Smooth muscle cell (in vitro differentiated cells): ENCODE data around the gene KIF3A. TPM values are rescaled to one million over a fixed set of nuclear protein-coding genes. Genes with fewer than 3 reads are reported as not detected.

Source experiments
- DNase-seq: peaks from one replicate; lab custom pipeline; 2025; ENCODE audit not compliant: unreplicated experiment; lab: John Stamatoyannopoulos, UW
- H2AFZ ChIP-seq: fragments of 200-600 bp; sonication (generic); 2 replicates; pipeline ENCODE4 v1.6.0; 2016; ENCODE audit warnings: antibody characterized with exemption, low read depth, mild to moderate bottlenecking
- H3F3A ChIP-seq: fragments of 200-600 bp; sonication (generic); 2 replicates; pipeline ENCODE4 v1.6.0; 2017; ENCODE audit warnings: antibody characterized with exemption, low read depth
- H3K27ac ChIP-seq: fragments of 200-600 bp; sonication (generic); 2 replicates; pipeline ENCODE4 v1.5.1; 2016; ENCODE audit warnings: low read depth, mild to moderate bottlenecking
- H3K27me3 ChIP-seq: fragments of 200-600 bp; sonication (generic); 2 replicates; pipeline ENCODE4 v1.6.1; 2016; ENCODE audit warnings: low read depth, mild to moderate bottlenecking
- H3K36me3 ChIP-seq: fragments of 200-600 bp; sonication (generic); 2 replicates; pipeline ENCODE4 v1.5.1; 2016; ENCODE audit warnings: low read depth
- H3K4me1 ChIP-seq: fragments of 200-600 bp; sonication (generic); 2 replicates; pipeline ENCODE4 v1.5.1; 2016; ENCODE audit warnings: low read depth
- H3K4me2 ChIP-seq: fragments of 200-600 bp; sonication (generic); 2 replicates; pipeline ENCODE4 v1.6.0; 2016; ENCODE audit warnings: mild to moderate bottlenecking
- H3K4me3 ChIP-seq: fragments of 200-600 bp; sonication (generic); 2 replicates; pipeline ENCODE4 v1.5.1; 2016; ENCODE audit warnings: mild to moderate bottlenecking
- H3K79me2 ChIP-seq: fragments of 200-600 bp; sonication (generic); 2 replicates; pipeline ENCODE4 v1.6.0; 2016; ENCODE audit warnings: low read depth, mild to moderate bottlenecking
- H3K9ac ChIP-seq: fragments of 200-600 bp; sonication (generic); 2 replicates; pipeline ENCODE4 v1.6.0; 2016; ENCODE audit warnings: low read depth
- H3K9me3 ChIP-seq: fragments of 200-600 bp; sonication (generic); replicated peaks from 2 replicates; pipeline ENCODE4 v1.5.1; 2016; ENCODE audit warnings: low read depth
- H4K20me1 ChIP-seq: fragments of 200-600 bp; sonication (generic); 2 replicates; pipeline ENCODE4 v1.6.0; 2016; ENCODE audit warnings: low read depth
- CTCF ChIP-seq: fragments of 200-600 bp; sonication (generic); IDR thresholded peaks from 2 replicates; pipeline ENCODE4 v1.5.1; 2017; ENCODE audit warnings: borderline replicate concordance, mild to moderate bottlenecking, antibody characterized with exemption; ENCODE audit not compliant: insufficient read depth, poor library complexity, severe bottlenecking
- whole genome bisulfite sequencing: methylation state at CpG from one replicate; pipeline ENCODE4 v1.1.7; 2016; ENCODE audit warnings: low lambda C conversion rate; 5-methylcytosine and 5-hydroxymethylcytosine counted together
- polyA plus RNA-seq: library from polyadenylated mRNA; unstranded; fragments of >200 nt; fragmentation: Nextera tagmentation; extraction: Ambion mirVana; gene quantifications from 2 replicates; pipeline ENCODE4 v1.2.1, GENCODE V29; 2016
- total RNA-seq: library from RNA; depleted of rRNA; stranded (reverse); fragments of >200 nt; gene quantifications from 2 replicates; pipeline ENCODE4 v1.2.3, GENCODE V29; 2014

The KIF3A gene
- total and polyA plus RNA-seq, 2 experiments from 2014 or later, result 12.6 to 21.4 TPM

- peak; percentile 48 for TF ChIP-seq CTCF
- Histone ChIP-seq H3K9ac (no peak overlapping the region), H3K27ac (no peak overlapping the region), H3K36me3 (no peaks in the 10 kb centered on the region), H3K79me2 (no peaks in the 10 kb centered on the region), H2AFZ (no peak overlapping the region), H3K4me2 (no peak overlapping the region), H3K27me3 (no peaks in the 10 kb centered on the region), H4K20me1 (no peaks in the 10 kb centered on the region), H3K4me1 (no peaks in the 10 kb centered on the region), H3F3A (no peaks in the 10 kb centered on the region), H3K9me3 (no peaks in the 10 kb centered on the region), H3K4me3 (no peak overlapping the region)
- 84% methylated on average over 11 of the region's 11 CpGs for WGBS
- no peak for DNase-seq
Observed at GRCh38 chr5:132714456-132715307, 22.7 kb downstream of the KIF3A start.

DNA sequence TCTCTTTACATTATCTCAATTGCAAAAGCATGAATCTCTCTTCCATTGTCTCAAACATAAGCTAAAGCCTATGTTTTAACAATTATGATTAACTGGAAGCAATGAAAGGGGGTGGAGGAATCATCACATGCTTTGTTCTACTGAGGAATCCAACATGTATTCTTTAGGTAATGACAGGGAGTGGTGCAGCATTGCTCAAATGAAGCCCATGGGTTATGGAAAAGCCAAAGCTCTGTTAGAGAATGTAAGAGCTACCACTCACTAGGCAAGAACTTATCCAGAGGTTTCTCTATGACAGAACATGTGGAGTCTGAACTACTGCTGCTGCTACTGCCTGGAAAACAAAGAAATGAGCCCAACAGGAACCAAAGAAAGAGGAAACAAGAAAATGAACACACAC lies 28.7 kb downstream of the KIF3A start:
- no peak overlapping the region for H3K27ac ChIP-seq
- H3K4me3 ChIP-seq, result no peak overlapping the region
- no peak for TF ChIP-seq CTCF
- H3K79me2 ChIP-seq, result no peaks in the 10 kb centered on the region
- H3K27me3 ChIP-seq, result no peaks in the 10 kb centered on the region
- H3K36me3 ChIP-seq, result no peaks in the 10 kb centered on the region
- no peak overlapping the region for H2AFZ ChIP-seq
- no peak overlapping the region for H3K9ac ChIP-seq
- no peaks in the 10 kb centered on the region for H3K9me3 ChIP-seq
- H3F3A ChIP-seq, result no peaks in the 10 kb centered on the region
- no peaks in the 10 kb centered on the region for H3K4me1 ChIP-seq
- DNase-seq, result no peak
- no peak overlapping the region for H3K4me2 ChIP-seq
- no peaks in the 10 kb centered on the region for H4K20me1 ChIP-seq

DNA sequence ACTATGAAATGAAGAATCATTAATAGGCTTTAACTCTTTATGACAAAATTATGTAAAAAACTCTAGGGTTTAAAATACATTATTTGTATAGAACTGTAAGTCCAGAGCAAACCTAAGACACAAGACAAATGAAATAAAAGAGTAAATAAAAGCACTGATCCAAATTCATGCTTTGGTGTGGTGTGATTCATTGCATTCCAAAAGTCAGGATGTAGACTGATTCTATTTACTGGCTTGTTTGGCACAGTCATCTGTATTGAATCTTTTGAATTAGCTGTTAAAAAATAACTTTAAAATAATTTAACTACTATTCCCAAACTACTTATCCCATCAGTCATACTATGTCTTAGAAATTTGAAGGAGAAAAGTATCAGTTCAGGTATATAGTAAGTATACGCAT lies 32.5 kb downstream of the KIF3A start:
- 98% methylated on average over 1 of the region's 1 CpG for WGBS
- no peaks in the 10 kb centered on the region for H3K79me2 ChIP-seq
- no peaks in the 10 kb centered on the region for H3F3A ChIP-seq
- H3K27me3 ChIP-seq, result no peaks in the 10 kb centered on the region
- DNase-seq, result no peak
- H3K9ac ChIP-seq, result no peak overlapping the region
- H3K36me3 ChIP-seq, result peaks cover 10% of the 10 kb centered on the region
- no peak overlapping the region for H2AFZ ChIP-seq
- no peaks in the 10 kb centered on the region for H4K20me1 ChIP-seq
- no peak overlapping the region for H3K4me2 ChIP-seq
- no peak overlapping the region for H3K4me3 ChIP-seq
- TF ChIP-seq CTCF, result no peak
- H3K4me1 ChIP-seq, result no peaks in the 10 kb centered on the region
- no peaks in the 10 kb centered on the region for H3K9me3 ChIP-seq
- no peak overlapping the region for H3K27ac ChIP-seq

- H2AFZ ChIP-seq, result no peak overlapping the region
- no peak overlapping the region for H3K27ac ChIP-seq
- no peak overlapping the region for H3K4me3 ChIP-seq
- H3K79me2 ChIP-seq, result no peaks in the 10 kb centered on the region
- H3K4me1 ChIP-seq, result no peaks in the 10 kb centered on the region
- no peaks in the 10 kb centered on the region for H3F3A ChIP-seq
- WGBS, result 93% methylated on average over 4 of the region's 4 CpGs
- H3K4me2 ChIP-seq, result no peak overlapping the region
- no peak for TF ChIP-seq CTCF
- DNase-seq, result no peak
- H3K9ac ChIP-seq, result no peak overlapping the region
- H4K20me1 ChIP-seq, result no peaks in the 10 kb centered on the region
- H3K36me3 ChIP-seq, result no peaks in the 10 kb centered on the region
- H3K9me3 ChIP-seq, result no peaks in the 10 kb centered on the region
- no peaks in the 10 kb centered on the region for H3K27me3 ChIP-seq
Observed at GRCh38 chr5:132695956-132696355, 41.4 kb downstream of the KIF3A start.
